GM13977 (cell line): Measurements from ENCODE around the gene TEAD1.

Source experiments
- DNase-seq: peaks from one replicate; pipeline ENCODE4 v3.0.0; 2012; ENCODE audit warnings: low spot score
- in situ Hi-C: fragments of 300-500 bp; cut with MboI; formaldehyde crosslinking; loops from one replicate; pipeline ENCODE4 v1.12.0; 2022; ENCODE audit warnings: low sequenced_read_pairs, low pct_unique_long_range_greater_than_20kb, mixed read lengths, inconsistent platforms; ENCODE audit not compliant: unreplicated experiment
- TF ChIP-seq, protein P1 (sequence below): IDR thresholded peaks from 2 replicates; pipeline ENCODE4 v1.5.1; 2012; ENCODE audit warnings: mild to moderate bottlenecking, control low read depth; ENCODE audit not compliant: insufficient read depth; ENCODE audit errors: extremely low read depth, missing control alignments

Gene TEAD1

DNA sequence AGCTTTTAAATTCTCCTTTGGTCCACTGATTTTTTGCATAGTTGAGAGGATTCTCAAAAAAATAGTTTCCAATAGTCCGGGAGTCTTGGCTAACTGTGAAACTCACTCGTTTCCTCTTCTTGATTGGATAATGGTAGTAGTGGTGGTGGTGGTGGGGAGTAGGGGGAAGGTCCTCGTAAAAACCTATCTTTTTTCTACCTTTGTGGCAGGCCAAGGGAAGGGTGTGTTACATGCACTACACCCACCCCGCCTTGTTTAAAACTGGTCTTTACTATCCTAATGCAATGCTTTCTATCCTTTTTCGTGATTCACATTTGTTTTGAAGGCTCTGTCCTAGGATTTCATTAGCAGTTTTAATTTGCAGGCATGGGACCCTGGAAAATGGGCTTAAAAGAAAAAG is 4.8 kb downstream of the TEAD1 start:
- in situ Hi-C loops: no loop called here
- no peak for DNase-seq
- TF ChIP-seq, protein P1, sequence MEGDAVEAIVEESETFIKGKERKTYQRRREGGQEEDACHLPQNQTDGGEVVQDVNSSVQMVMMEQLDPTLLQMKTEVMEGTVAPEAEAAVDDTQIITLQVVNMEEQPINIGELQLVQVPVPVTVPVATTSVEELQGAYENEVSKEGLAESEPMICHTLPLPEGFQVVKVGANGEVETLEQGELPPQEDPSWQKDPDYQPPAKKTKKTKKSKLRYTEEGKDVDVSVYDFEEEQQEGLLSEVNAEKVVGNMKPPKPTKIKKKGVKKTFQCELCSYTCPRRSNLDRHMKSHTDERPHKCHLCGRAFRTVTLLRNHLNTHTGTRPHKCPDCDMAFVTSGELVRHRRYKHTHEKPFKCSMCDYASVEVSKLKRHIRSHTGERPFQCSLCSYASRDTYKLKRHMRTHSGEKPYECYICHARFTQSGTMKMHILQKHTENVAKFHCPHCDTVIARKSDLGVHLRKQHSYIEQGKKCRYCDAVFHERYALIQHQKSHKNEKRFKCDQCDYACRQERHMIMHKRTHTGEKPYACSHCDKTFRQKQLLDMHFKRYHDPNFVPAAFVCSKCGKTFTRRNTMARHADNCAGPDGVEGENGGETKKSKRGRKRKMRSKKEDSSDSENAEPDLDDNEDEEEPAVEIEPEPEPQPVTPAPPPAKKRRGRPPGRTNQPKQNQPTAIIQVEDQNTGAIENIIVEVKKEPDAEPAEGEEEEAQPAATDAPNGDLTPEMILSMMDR: no peak

- TF ChIP-seq, protein P1: no peak
- DNase-seq: no peak
- in situ Hi-C loops: no loop called here
These were observed 5.2 kb downstream of the TEAD1 start for GRCh38 chr11:12679471-12679870.

DNA sequence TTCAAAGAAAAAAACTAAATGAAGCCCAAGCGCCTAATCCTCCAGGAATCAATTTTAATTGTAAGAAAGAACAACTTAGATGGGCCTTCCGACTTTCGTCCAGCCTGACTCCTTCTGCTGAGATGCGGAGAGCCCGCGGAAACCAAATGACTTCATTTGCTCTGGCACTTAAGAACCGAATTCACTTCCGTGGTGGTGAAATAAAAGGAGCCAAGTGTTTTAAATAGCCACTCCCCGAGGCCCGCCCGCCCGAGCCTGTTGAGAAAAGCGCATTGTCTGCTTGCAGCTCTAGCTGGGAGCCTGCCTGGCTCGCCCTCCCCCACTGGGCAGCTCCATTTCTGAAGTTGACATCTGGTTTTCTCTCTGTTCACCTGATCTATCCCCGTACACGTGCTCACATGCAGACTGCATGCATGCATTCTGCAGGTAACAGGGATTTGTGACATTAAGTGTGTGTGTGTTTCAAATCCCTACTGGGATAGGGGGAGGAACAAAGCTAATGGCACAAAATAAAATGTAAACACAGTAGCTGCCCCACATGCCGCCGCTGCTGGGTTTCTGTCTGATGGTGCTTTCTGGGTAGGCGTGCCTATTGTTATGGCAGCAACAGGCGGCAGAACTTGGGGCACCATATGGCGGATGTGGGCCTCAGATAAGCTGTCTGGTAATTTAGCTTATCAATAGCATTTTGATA is 6.2 kb downstream of the TEAD1 start:
- in situ Hi-C loops: no loop called here
- DNase-seq: no peak
- TF ChIP-seq, protein P1: no peak

DNA sequence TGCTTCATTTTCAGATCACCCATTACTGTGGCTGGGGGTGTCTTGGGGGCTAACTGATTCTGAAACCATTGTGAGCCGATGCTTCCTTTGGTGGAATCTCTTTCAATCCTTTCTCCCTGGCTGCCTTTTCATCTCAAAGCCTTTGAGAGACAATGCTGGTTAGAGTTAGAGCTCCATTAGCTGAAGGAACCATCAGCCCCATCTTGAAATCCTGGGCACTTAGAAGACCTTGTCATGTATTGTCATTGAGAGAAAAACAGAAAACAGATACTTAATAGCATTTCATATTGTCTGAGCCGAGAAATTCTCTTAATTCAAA is 6.7 kb downstream of the TEAD1 start:
- in situ Hi-C loops: no loop called here
- TF ChIP-seq, protein P1: no peak
- no peak for DNase-seq

- TF ChIP-seq, protein P1: no peak
- in situ Hi-C loops: no loop called here
These were observed 7.2 kb downstream of the TEAD1 start for GRCh38 chr11:12681466-12681865.

DNA sequence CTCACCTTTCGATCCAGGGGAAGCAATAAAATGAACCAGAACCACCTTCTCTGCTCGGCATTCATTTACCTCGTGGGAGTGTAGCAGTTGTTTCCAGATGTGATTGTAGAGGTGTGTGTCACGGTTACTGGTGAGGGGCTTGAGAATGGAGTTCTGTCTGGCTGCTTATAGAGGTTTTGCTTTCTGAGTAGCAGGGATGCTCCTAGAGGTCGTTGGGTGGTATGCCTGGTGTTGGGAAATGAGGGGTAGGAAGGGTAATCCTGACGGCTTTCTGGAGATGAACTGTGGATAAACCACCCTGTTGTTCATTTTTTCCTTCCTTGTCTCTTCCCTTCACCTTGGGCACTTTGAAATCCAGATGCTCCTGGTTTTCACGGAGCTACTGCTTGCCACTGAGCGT is 8.1 kb downstream of the TEAD1 start:
- DNase-seq: no peak
- in situ Hi-C loops: no loop called here

More at GRCh38 chr11:12681466-12681865, 7.2 kb downstream of the TEAD1 start:
- no peak for DNase-seq

More for the DNA sequence above, 8.1 kb downstream of the TEAD1 start:
- TF ChIP-seq, protein P1: no peak
